Activated T-cell treated with anti-CD3 and anti-CD28 coated beads for 48 hours (primary cell): ENCODE data around the gene HJURP.

ENCODE experiments used
- DNase-seq: peaks from one replicate; pipeline ENCODE4 v3.0.0-alpha.2; 2020; ENCODE audit warnings: low read depth

HJURP gene

GRCh38 chr2:233829193-233830110 lies 24.9 kb downstream of the HJURP start:
- DNase-seq: no peak

GRCh38 chr2:233828546-233829192 lies 25.7 kb downstream of the HJURP start:
- no peak for DNase-seq

- no peak for DNase-seq
Observed at GRCh38 chr2:233824373-233824772, 30.0 kb downstream of the HJURP start.

- DNase-seq: no peak
Observed at GRCh38 chr2:233823731-233824121, 30.6 kb downstream of the HJURP start.

- no peak for DNase-seq
Observed at GRCh38 chr2:233822781-233823730, 31.3 kb downstream of the HJURP start.

- DNase-seq: no peak
Observed at GRCh38 chr2:233822101-233822771, 32.1 kb downstream of the HJURP start.

GRCh38 chr2:233821709-233822100 lies 32.6 kb downstream of the HJURP start:
- DNase-seq: no peak

GRCh38 chr2:233821196-233821595 lies 33.1 kb downstream of the HJURP start:
- no peak for DNase-seq

- DNase-seq: no peak
Observed at GRCh38 chr2:233820774-233821105, 33.6 kb downstream of the HJURP start.

- no peak for DNase-seq
Observed at GRCh38 chr2:233819884-233820773, 34.2 kb downstream of the HJURP start.

- DNase-seq: no peak
Observed at GRCh38 chr2:233818639-233819621, 35.4 kb downstream of the HJURP start.

GRCh38 chr2:233817995-233818638 lies 36.2 kb downstream of the HJURP start:
- DNase-seq: no peak

- no peak for DNase-seq
Observed at GRCh38 chr2:233817361-233817911, 36.9 kb downstream of the HJURP start.

GRCh38 chr2:233816771-233817170 lies 37.6 kb downstream of the HJURP start:
- DNase-seq: no peak

- DNase-seq: no peak
Observed at GRCh38 chr2:233816334-233816733, 38.0 kb downstream of the HJURP start.

- DNase-seq: no peak
Observed at GRCh38 chr2:233815861-233816260, 38.5 kb downstream of the HJURP start.

- DNase-seq: no peak
Observed at GRCh38 chr2:233814056-233814835, 40.1 kb downstream of the HJURP start.
